Astrocyte (in vitro differentiated cells and primary cell): Measurements from ENCODE around the gene EDRF1. TPM values are rescaled to one million over a fixed set of nuclear protein-coding genes. Genes with fewer than 3 reads are reported as not detected.

Source experiments
- DNase-seq: peaks from one replicate; pipeline ENCODE4 v3.0.0-alpha.2; 2010; ENCODE audit warnings: low read depth
- FAIRE-seq: peaks from 2 replicates; lab custom pipeline; 2011; peaks lifted over from hg19 to GRCh38; lab: Jason Lieb, UNC
- H2AFZ ChIP-seq: 2 replicates; pipeline ENCODE4 v1.6.0; 2012; ENCODE audit warnings: low read depth, low read length, inconsistent platforms
- H3K27ac ChIP-seq: 2 replicates; pipeline ENCODE4 v1.5.1; 2011; ENCODE audit warnings: low read depth, low read length, inconsistent platforms
- H3K27me3 ChIP-seq: 2 replicates; pipeline ENCODE4 v1.6.0; 2011; ENCODE audit warnings: low read length, inconsistent platforms; ENCODE audit not compliant: insufficient read depth
- H3K36me3 ChIP-seq: 2 replicates; pipeline ENCODE4 v1.5.1; 2011; ENCODE audit warnings: low read length, inconsistent platforms; ENCODE audit not compliant: insufficient read depth
- H3K4me1 ChIP-seq: 2 replicates; pipeline ENCODE4 v1.5.1; 2011; ENCODE audit warnings: low read length, inconsistent platforms; ENCODE audit not compliant: insufficient read depth
- H3K4me2 ChIP-seq: 2 replicates; pipeline ENCODE4 v1.6.0; 2012; ENCODE audit warnings: low read length, inconsistent platforms
- H3K4me3 ChIP-seq: 2 replicates; pipeline ENCODE4 v1.5.1; 2011; ENCODE audit warnings: low read depth, mild to moderate bottlenecking, low read length, inconsistent platforms; ENCODE audit not compliant: insufficient read depth
- H3K79me2 ChIP-seq: 2 replicates; pipeline ENCODE4 v1.6.0; 2012; ENCODE audit warnings: mild to moderate bottlenecking, low read length, inconsistent platforms; ENCODE audit not compliant: insufficient read depth
- H3K9ac ChIP-seq: 2 replicates; pipeline ENCODE4 v1.6.0; 2012; ENCODE audit warnings: mild to moderate bottlenecking, low read length, inconsistent platforms
- H3K9me3 ChIP-seq: 2 replicates; pipeline ENCODE4 v1.5.1; 2012; ENCODE audit warnings: low read depth, mild to moderate bottlenecking, low read length, inconsistent platforms; ENCODE audit not compliant: insufficient read depth
- H4K20me1 ChIP-seq: 2 replicates; pipeline ENCODE4 v1.6.0; 2012; ENCODE audit warnings: low read length, inconsistent platforms; ENCODE audit not compliant: insufficient read depth
- H3K27ac Mint-ChIP-seq: one replicate; pipeline ENCODE4 v1.8.0; 2021; ENCODE audit warnings: mild to moderate bottlenecking, mixed read lengths; ENCODE audit not compliant: unreplicated experiment
- H3K27me3 Mint-ChIP-seq: one replicate; pipeline ENCODE4 v1.8.0; 2021; ENCODE audit warnings: low read depth, mixed read lengths; ENCODE audit not compliant: unreplicated experiment
- H3K36me3 Mint-ChIP-seq: one replicate; pipeline ENCODE4 v1.8.0; 2021; ENCODE audit warnings: low read depth, mixed read lengths; ENCODE audit not compliant: unreplicated experiment
- H3K4me1 Mint-ChIP-seq: one replicate; pipeline ENCODE4 v1.8.0; 2021; ENCODE audit warnings: low read depth, mixed read lengths; ENCODE audit not compliant: unreplicated experiment
- H3K4me3 Mint-ChIP-seq: one replicate; pipeline ENCODE4 v1.8.0; 2021; ENCODE audit warnings: mild to moderate bottlenecking, moderate library complexity, mixed read lengths; ENCODE audit not compliant: unreplicated experiment
- H3K9me3 Mint-ChIP-seq: one replicate; pipeline ENCODE4 v1.8.0; 2021; ENCODE audit warnings: mild to moderate bottlenecking, mixed read lengths; ENCODE audit not compliant: unreplicated experiment
- EZH2 ChIP-seq: IDR thresholded peaks from 2 replicates; pipeline ENCODE4 v1.6.1; 2012; ENCODE audit warnings: mild to moderate bottlenecking, low read length, inconsistent platforms; ENCODE audit not compliant: insufficient read depth
- total RNA-seq: library from RNA; stranded (reverse); gene quantifications from 2 replicates; pipeline ENCODE4 v1.2.1, GENCODE V29; 2021
- TF ChIP-seq, protein P1 (sequence below): IDR thresholded peaks from 2 replicates; pipeline ENCODE4 v1.5.1; 2011; ENCODE audit warnings: low read depth, mild to moderate bottlenecking, inconsistent platforms, low read length, moderate library complexity; ENCODE audit not compliant: insufficient read depth

The EDRF1 gene
- total RNA-seq, 1 donor from 2014 or later: 25.7 TPM

DNA sequence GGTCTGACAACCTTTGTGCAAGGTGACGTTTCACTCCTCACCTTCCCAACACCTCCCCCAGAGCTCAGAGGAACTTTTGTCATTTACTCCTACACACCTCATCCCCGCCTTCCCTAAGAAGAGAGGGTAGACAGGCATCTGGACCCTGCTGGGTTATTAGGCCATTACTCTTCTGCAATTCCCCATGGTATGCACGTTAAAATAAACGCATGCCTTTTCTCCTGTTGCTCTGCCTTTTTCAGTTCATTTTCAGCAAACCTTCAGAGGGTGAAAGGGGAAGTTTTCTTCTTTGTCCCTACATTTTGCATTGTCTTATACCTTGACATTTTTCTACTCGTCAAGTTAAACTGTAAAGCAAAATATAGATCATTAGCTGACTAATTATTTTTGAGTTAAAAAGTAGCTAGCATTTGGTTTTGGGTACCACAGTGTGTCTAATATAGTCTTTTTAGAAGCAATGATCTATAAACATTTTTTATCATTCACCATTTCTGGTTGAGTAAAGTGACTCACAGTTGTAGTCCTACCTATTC is 10.5 kb upstream of the EDRF1 start:
- Histone ChIP-seq H4K20me1 (no peaks in the 10 kb centered on the region), H3K27ac (no peak overlapping the region), H3K4me3 (no peak overlapping the region), H3K9ac (no peak overlapping the region), H3K4me2 (no peak overlapping the region), H3K9me3 (no peaks in the 10 kb centered on the region), H3K4me1 (no peaks in the 10 kb centered on the region), H3K36me3 (no peaks in the 10 kb centered on the region), H2AFZ (no peak overlapping the region), H3K27me3 (no peaks in the 10 kb centered on the region), H3K79me2 (no peaks in the 10 kb centered on the region)
- H3K4me3 Mint-ChIP-seq: no peak overlapping the region
- TF ChIP-seq EZH2: no peak
- TF ChIP-seq, protein P1, sequence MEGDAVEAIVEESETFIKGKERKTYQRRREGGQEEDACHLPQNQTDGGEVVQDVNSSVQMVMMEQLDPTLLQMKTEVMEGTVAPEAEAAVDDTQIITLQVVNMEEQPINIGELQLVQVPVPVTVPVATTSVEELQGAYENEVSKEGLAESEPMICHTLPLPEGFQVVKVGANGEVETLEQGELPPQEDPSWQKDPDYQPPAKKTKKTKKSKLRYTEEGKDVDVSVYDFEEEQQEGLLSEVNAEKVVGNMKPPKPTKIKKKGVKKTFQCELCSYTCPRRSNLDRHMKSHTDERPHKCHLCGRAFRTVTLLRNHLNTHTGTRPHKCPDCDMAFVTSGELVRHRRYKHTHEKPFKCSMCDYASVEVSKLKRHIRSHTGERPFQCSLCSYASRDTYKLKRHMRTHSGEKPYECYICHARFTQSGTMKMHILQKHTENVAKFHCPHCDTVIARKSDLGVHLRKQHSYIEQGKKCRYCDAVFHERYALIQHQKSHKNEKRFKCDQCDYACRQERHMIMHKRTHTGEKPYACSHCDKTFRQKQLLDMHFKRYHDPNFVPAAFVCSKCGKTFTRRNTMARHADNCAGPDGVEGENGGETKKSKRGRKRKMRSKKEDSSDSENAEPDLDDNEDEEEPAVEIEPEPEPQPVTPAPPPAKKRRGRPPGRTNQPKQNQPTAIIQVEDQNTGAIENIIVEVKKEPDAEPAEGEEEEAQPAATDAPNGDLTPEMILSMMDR: no peak
- peaks cover 4% of the 10 kb centered on the region for H3K36me3 Mint-ChIP-seq
- DNase-seq (no peak), FAIRE-seq (no peak)
- H3K27ac Mint-ChIP-seq: no peak overlapping the region
- H3K4me1 Mint-ChIP-seq: peaks cover 16% of the 10 kb centered on the region
- peaks cover 3% of the 10 kb centered on the region for H3K9me3 Mint-ChIP-seq
- H3K27me3 Mint-ChIP-seq: no peaks in the 10 kb centered on the region

DNA sequence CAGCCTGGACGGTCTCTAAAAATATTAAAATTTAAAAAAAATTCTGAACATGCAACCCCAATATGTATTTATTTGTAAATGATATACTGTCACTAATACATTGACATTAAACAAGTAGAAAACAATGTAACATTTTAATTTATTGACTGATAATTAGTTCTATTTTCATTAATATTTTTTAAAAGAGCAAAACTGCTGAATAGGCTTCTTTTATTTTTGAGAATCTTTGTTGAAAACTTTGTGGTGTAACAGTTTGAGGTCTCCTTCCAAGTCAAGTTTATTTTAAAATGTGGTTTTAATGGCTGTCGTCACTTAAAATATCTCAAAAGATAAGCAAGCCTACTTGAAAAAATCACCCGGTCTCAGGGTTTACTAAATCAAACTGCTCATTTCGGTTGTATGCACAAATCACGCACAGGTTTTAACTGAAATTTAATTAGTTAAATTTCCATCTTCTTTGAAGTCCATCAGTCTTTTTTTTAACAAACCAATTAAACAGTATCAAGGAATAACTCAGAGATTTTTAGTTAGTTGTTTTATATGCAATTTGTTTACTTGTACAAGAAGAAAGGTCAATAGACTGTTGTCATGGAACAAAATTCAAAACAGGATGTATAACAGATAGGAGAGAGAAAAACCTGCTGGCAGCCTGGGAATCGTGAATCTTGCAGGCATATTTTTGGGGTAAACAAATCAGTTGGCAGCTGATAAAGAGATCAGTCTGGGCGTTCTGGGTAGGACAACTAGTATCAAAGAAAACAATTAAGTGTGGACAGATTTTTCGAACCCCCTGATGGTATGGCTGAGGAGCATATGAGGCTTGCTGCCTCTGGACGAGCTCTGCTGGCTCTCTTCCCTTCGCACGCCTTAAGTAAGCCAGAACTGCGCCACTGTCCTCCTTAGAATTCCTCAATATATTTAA is 9.7 kb upstream of the EDRF1 start:
- no peak overlapping the region for H3K4me3 ChIP-seq
- no peak overlapping the region for H3K4me2 ChIP-seq
- no peak for FAIRE-seq

More for the DNA sequence above, 9.7 kb upstream of the EDRF1 start:
- no peak for TF ChIP-seq EZH2
- TF ChIP-seq, protein P1: no peak
- peak; percentile 22 for DNase-seq
- no peak overlapping the region for H3K4me3 Mint-ChIP-seq
- H3K4me1 Mint-ChIP-seq: peaks cover 16% of the 10 kb centered on the region
- Histone ChIP-seq H2AFZ (no peak overlapping the region), H3K27me3 (no peaks in the 10 kb centered on the region), H4K20me1 (no peaks in the 10 kb centered on the region), H3K36me3 (no peaks in the 10 kb centered on the region), H3K4me1 (no peaks in the 10 kb centered on the region), H3K79me2 (no peaks in the 10 kb centered on the region), H3K27ac (no peak overlapping the region), H3K9me3 (no peaks in the 10 kb centered on the region), H3K9ac (no peak overlapping the region)
- H3K36me3 Mint-ChIP-seq: peaks cover 4% of the 10 kb centered on the region
- peaks cover 3% of the 10 kb centered on the region for H3K9me3 Mint-ChIP-seq
- H3K27me3 Mint-ChIP-seq: no peaks in the 10 kb centered on the region
- H3K27ac Mint-ChIP-seq: no peak overlapping the region
